ENCODE measurements around the gene ZSWIM1. TPM values are rescaled to one million over a fixed set of nuclear protein-coding genes. Genes with fewer than 3 reads are reported as not detected.

Gene ZSWIM1
- total RNA-seq, 1 donor from 2014 or later, result 15.1 TPM

GRCh38 chr20:45845452-45845851 is 35.6 kb upstream of the ZSWIM1 start:
- no peaks in the 10 kb centered on the region for H3K9me3 Mint-ChIP-seq
- TF ChIP-seq CTCF (IDR thresholded peaks at IDR 0.05), result no peak
- intact Hi-C loops (cut with micrococcal nuclease), result no loop called here
- no peaks in the 10 kb centered on the region for H3K27me3 Mint-ChIP-seq
- ChIA-PET CTCF (no interaction called here), POLR2A (interaction anchor here (0.8 kb wide), 1 partner anchor 10 kb away, joined by 3 read pairs; no protein-coding TSS in a partner anchor)
- peaks cover 18% of the 10 kb centered on the region for H3K4me1 Mint-ChIP-seq
- DNase-seq (no peak), ATAC-seq (ENCODE audit: low read depth) (no peak)
- no peak overlapping the region for H3K4me3 Mint-ChIP-seq
- peaks cover 60% of the 10 kb centered on the region for H3K36me3 Mint-ChIP-seq (ENCODE audit: low read depth)
- no peak overlapping the region for H3K27ac Mint-ChIP-seq

- ChIA-PET POLR2A (interaction anchor here (1.2 kb wide), 1 partner anchor 54 kb away, joined by 3 read pairs; no protein-coding TSS in a partner anchor), CTCF (no interaction called here)
- no peak overlapping the region for H3K4me3 Mint-ChIP-seq
- intact Hi-C loops (cut with micrococcal nuclease), result no loop called here
- no peaks in the 10 kb centered on the region for H3K9me3 Mint-ChIP-seq
- no peak for TF ChIP-seq CTCF (IDR thresholded peaks at IDR 0.05)
- DNase-seq (no peak), ATAC-seq (ENCODE audit: low read depth) (no peak)
- H3K4me1 Mint-ChIP-seq, result peaks cover under 1% of the 10 kb centered on the region
- H3K27ac Mint-ChIP-seq, result no peak overlapping the region
- peaks cover 64% of the 10 kb centered on the region for H3K36me3 Mint-ChIP-seq (ENCODE audit: low read depth)
- H3K27me3 Mint-ChIP-seq, result no peaks in the 10 kb centered on the region
These were observed 32.6 kb upstream of the ZSWIM1 start for GRCh38 chr20:45848421-45848820.

- peaks cover 4% of the 10 kb centered on the region for H3K4me1 Mint-ChIP-seq
- H3K4me3 Mint-ChIP-seq, result no peak overlapping the region
- H3K9me3 Mint-ChIP-seq, result no peaks in the 10 kb centered on the region
- no peak for TF ChIP-seq CTCF (IDR thresholded peaks at IDR 0.05)
- ChIA-PET POLR2A (interaction anchor here (1.2 kb wide), 1 partner anchor 53 kb away, joined by 3 read pairs; no protein-coding TSS in a partner anchor), CTCF (no interaction called here)
- no peak overlapping the region for H3K27ac Mint-ChIP-seq
- intact Hi-C loops (cut with micrococcal nuclease), result no loop called here
- DNase-seq (no peak), ATAC-seq (ENCODE audit: low read depth) (no peak)
- H3K36me3 Mint-ChIP-seq (ENCODE audit: low read depth), result peaks cover 63% of the 10 kb centered on the region
- H3K27me3 Mint-ChIP-seq, result no peaks in the 10 kb centered on the region
These were observed 32.0 kb upstream of the ZSWIM1 start for GRCh38 chr20:45848969-45849582.

- intact Hi-C loops (cut with micrococcal nuclease), result no loop called here
- ChIA-PET POLR2A (interaction anchor here (0.6 kb wide), 1 partner anchor 12 kb away, joined by 3 read pairs; no protein-coding TSS in a partner anchor), CTCF (no interaction called here)
- H3K27ac Mint-ChIP-seq, result no peak overlapping the region
- no peak for TF ChIP-seq CTCF (IDR thresholded peaks at IDR 0.05)
- peaks cover 12% of the 10 kb centered on the region for H3K4me1 Mint-ChIP-seq
- no peak overlapping the region for H3K4me3 Mint-ChIP-seq
- ATAC-seq (ENCODE audit: low read depth) (no peak), DNase-seq (no peak)
- no peaks in the 10 kb centered on the region for H3K9me3 Mint-ChIP-seq
- peaks cover 58% of the 10 kb centered on the region for H3K36me3 Mint-ChIP-seq (ENCODE audit: low read depth)
- H3K27me3 Mint-ChIP-seq, result no peaks in the 10 kb centered on the region
These were observed 30.8 kb upstream of the ZSWIM1 start for GRCh38 chr20:45850238-45850637.

GRCh38 chr20:45850926-45851325 is 30.1 kb upstream of the ZSWIM1 start:
- no peaks in the 10 kb centered on the region for H3K9me3 Mint-ChIP-seq
- intact Hi-C loops (cut with micrococcal nuclease), result no loop called here
- POLR2A ChIA-PET, result interaction anchor here (0.6 kb wide), 1 partner anchor 25 kb away, joined by 3 read pairs; no protein-coding TSS in a partner anchor
- CTCF ChIA-PET, result no interaction called here
- no peak for TF ChIP-seq CTCF (IDR thresholded peaks at IDR 0.05)
- ATAC-seq (ENCODE audit: low read depth) (no peak), DNase-seq (no peak)
- peaks cover 51% of the 10 kb centered on the region for H3K36me3 Mint-ChIP-seq (ENCODE audit: low read depth)
- H3K4me3 Mint-ChIP-seq, result no peak overlapping the region
- no peak overlapping the region for H3K27ac Mint-ChIP-seq
- no peaks in the 10 kb centered on the region for H3K27me3 Mint-ChIP-seq
- peaks cover 15% of the 10 kb centered on the region for H3K4me1 Mint-ChIP-seq
